ENCODE results near the gene IL1R2.

Gene IL1R2

GRCh38 chr2:101975171-101975870, 16.4 kb upstream of the IL1R2 start:
- no peak for DNase-seq

DNA sequence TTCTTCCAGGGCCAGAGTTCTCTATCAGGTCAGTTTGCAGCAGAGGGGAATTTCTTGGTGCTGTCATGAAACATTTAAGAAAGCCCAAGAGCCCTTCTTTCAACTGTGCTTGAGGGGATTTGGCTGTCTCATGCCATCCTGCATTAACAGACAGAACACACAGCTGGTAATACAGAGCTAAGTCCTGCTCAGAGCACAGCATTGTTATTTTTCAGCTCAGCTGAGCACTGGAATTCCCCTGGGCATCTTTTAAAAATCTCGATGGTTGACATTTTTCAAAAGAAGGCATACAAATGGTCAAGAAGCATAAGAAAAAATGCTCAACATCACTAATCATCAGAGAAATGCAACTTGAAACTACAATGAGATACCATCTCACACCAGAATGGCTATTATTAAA, 14.9 kb upstream of the IL1R2 start:
- no peak for DNase-seq

GRCh38 chr2:101980368-101980767, 11.4 kb upstream of the IL1R2 start:
- no peak for DNase-seq

- DNase-seq, result no peak
Measured at GRCh38 chr2:101981066-101981465, 10.7 kb upstream of the IL1R2 start.

DNA sequence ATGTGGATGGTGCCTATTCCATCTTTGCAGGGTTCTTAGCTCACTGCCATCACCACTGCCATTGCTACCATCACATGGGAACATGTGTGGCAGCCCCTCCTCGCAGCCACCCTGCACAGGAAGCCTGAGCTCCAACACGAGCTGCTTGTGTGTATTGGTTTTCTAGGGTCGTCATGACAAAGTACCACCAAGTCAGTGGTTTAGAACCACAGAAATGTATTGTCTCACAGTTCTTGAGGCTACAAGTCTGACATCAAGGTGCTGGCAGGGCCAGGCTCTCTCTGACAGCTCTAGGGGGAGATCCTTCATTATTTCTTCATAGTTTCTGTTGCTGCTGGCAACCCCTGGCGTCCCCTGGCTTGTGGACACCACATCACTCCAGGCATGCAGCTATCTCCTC, 10.3 kb upstream of the IL1R2 start:
- no peak for DNase-seq

DNA sequence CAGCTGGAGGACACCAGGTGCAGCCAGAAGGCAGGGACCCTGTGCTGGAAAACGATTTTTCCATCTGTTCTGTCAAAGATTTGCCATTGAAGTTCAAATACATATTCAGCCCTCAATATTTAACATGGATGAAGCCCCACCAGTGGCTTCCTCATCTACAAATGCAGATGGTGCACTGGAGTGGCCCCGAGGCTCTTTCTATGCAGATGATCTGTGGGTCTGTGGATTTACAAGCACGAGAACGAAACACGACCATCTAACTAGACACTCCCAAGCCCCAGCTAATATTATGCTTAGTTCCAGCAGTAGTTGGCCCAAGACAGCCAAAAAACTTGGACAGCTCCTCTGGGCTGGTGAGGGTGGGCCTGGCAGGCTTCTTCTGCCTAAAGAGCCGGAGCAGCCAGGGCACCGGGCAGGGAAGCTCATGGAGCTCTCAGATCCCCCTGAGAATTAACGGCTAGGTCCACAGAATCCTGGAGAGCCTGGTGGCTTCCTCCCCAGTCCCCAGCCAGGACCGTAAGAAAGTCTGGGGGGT, 9.2 kb upstream of the IL1R2 start:
- DNase-seq, result no peak

- no peak for DNase-seq
Measured at GRCh38 chr2:101983486-101983885, 8.3 kb upstream of the IL1R2 start.

- DNase-seq, result peak; percentile 14
Measured at GRCh38 chr2:101983928-101984327, 7.8 kb upstream of the IL1R2 start.

DNA sequence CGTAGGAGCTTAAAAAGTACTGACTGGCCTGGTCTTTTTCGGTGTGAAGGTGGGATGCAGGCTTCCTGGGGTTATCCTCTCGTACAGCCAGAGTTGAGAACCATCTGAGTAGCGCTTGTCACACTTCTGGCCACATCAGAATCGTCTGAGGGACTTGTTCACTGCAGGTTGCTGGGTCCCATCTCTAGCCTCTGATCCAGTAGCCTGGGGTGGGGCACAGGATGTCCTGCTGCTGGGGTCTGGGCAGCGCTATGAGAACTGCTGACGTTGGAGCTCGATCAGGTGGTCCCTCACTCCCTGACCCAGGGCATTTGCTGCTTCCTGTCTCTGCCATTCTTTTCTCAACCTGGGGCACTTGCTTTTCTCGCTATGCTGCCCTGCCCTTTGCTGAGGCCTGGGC, 7.1 kb upstream of the IL1R2 start:
- no peak for DNase-seq

DNA sequence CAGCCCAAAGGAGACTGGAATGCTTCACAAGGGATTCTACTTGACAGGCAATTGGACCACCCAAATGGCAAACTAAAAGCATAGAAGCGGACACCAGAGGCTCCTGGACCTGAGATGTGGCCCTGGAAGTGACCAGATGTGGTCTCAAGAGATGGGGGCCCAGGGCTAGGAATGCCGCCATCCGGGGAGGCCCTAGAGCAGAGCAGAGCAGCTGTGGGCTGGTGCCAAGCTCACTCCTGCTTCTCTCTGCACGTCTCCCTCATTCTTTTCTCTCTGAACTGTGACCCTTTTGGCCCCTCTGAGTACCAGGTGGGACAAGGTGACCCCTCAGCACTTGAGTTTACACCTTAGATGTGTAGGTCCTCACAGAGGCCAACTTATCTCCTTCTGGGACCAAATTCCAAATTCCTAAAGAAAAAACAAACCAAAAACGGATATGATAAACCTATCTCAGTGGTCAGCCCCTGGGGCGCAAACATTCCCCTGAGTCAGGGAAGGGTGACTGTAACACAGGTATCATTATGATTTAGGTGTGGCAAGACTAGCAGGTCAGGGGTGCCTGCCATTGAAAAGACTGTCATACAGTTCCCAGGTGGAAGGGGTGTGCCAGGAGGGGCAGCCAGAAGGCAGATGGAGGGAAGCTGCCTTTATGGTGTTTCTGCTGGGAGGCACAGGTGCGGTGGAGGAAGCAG, 6.5 kb upstream of the IL1R2 start:
- no peak for DNase-seq

- DNase-seq, result no peak
Measured at GRCh38 chr2:101985793-101986164, 6.0 kb upstream of the IL1R2 start.

DNA sequence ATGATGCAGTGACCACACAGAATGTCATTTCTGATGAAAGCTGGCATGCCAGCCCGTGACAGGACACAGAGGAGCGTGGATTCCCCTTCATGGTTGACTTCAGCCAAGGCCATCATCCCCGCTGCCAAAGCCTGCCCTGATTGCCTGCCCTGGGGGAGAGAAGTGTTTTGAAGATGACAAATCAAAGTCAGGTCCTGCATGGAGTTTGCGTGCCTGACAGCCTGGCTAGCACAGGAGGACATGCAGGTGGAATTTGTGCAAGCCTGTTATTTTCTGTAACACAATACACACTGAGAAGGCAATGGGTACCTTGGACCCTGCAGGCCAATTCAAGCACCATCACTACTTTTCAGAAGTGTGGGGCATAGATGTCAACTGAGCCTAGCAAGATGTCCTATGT, 5.4 kb upstream of the IL1R2 start:
- no peak for DNase-seq

DNA sequence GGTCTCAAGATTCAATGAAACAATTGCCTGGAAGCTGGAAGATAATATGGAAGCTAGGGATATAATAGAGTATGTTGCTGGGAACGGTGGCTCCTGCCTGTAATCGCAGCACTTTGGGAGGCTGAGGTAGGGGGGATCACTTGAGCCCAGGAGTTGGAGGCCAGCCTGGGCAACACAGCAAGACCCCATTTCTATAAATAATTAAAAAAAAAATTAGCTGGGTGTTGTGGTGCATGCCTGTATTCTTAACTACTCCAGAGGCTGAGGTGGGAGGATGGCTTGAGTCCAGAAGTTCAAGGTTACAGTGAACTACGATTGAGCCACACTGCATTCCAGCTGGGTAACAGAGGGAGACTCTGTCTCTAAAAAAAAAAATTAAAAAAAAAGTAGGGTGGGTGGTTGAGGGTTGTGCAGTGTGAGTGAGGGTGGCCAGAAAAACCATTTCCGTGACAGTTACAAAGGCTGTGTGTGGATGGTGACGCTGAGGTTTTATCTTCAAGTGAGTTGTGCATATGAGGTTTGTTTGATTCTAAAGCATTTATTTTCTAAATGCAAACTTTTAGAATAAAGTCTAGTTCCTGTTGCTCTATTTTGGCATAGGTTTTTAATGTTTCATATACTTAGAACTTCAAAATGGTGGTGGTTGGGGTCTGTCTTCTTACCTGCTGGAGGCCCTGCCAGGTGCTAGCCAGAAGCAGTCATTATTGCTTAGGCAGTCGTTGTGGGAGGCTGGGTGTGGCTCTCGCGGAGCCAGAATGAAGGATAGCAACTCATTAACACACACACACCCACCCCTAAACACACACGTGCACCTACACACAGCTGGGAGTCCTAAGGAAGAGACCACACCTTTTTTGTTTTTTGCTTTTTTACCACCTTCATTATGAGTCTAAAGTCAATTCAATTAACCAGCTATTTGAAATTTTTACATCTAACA, 4.7 kb upstream of the IL1R2 start:
- DNase-seq, result no peak

DNA sequence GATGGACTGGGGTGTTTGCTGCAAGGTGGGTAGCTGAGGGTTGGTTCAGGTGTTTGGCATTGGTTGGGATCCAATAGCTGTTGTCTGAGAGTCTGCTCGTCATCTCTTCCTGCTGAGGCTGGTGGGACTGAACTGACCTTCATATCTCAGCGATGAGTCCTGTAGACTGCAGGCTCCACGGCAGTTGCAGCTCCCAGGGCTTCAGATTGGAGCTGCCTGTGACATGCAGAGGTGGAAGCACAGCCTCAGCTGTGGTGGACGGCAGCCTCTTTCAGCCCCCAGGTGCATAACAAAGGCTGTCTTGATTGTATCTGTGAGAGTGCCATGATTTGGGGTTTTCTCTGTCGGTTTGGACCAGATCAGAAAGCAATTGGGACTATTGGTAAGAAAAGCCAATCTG, 3.9 kb upstream of the IL1R2 start:
- no peak for DNase-seq

DNA sequence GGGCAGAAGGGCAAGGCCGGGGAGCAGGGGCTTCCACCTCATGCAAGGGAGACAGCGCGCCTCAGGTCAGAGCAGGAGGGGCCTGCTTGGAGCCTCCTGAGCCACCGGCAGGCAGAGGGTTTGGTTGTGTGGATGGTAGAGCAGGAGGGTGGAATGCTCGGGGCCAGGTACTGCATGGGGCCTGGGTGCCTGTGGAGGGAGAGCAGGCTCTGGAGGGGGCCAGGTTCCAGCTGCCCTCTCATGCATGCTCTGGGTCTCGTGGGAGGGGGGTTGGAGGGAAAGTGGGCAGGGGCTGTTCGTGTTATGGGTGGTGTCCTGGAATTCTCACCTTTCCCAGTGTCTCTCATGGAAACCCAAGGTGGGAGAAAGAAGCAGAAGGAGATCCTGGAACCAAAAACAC, 3.2 kb upstream of the IL1R2 start:
- no peak for DNase-seq

DNA sequence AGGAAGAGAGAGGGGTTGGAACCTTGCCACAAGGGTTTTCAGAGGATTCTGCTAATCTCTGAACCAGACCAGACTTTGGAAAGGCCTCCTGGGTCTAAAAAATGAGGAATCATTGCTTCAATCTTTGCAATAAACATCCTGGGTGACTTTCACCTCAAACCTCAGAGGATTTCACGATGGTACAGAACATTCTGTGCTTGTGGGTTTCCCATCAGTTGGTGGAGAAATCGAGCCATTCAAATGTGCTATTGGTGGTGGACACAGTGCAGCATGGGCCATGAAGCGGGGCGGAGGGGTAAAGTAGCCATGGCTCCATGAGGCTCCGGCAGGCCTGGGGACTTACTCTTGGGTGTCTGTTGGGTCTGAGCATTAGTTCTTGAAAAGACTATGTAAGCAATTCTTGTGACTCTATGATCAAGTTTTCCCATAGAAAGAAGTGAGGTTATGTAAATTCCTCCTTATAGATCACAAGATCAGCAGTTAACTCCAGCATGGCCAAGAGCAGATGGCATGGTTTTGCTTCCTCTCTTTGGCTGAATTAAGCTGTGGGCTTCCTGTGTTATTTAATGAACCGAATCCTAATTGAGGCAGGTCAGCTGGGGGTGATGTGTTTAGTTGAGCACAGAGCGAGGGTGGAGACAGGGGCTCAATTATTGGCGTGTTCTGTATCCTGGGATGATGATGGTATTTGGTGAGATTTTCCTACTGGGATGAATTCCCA, 1.9 kb upstream of the IL1R2 start:
- no peak for DNase-seq

DNA sequence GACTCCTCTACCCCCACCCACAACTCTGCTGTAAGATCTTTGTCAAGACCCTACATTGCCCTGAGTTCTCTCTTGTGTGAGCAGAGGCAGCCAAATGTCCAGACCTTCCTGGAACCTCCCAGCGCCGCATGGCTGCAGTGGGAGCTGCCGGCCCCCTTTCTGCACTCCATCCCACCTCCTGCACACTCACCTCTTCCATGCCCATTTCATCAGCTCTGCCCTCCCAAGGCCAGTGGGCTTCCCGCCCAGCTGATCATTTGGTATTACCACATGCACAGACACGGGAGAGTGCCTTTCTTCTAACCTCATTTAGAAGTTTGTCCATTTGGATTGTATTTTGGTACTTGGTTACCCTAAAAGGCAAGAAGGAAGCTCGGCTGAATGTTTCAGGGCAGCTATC, 2.0 kb downstream of the IL1R2 start:
- DNase-seq, result no peak

DNA sequence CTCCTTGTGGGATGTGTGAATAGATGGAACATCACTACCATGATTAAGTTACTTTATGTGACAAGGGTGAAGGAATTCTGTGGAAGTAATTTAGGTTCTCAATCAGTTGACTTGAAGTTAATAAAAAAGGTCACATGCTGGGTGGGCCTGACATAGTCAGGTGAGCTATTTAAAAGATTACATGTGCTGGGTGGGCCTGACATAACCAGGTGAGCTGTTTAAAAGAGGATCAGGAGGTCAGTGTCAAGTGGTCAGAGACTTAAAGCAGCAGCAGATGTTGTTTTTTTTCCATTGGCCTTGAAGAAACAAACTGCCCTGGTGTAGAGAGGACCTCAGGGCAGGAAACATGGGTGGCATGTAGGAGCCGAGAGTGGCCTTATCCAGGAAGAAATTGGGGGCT, 3.3 kb downstream of the IL1R2 start:
- DNase-seq, result no peak

- DNase-seq, result no peak
Measured at GRCh38 chr2:101995804-101996203, 4.0 kb downstream of the IL1R2 start.

GRCh38 chr2:101998556-101998895, 6.8 kb downstream of the IL1R2 start:
- DNase-seq, result no peak

DNA sequence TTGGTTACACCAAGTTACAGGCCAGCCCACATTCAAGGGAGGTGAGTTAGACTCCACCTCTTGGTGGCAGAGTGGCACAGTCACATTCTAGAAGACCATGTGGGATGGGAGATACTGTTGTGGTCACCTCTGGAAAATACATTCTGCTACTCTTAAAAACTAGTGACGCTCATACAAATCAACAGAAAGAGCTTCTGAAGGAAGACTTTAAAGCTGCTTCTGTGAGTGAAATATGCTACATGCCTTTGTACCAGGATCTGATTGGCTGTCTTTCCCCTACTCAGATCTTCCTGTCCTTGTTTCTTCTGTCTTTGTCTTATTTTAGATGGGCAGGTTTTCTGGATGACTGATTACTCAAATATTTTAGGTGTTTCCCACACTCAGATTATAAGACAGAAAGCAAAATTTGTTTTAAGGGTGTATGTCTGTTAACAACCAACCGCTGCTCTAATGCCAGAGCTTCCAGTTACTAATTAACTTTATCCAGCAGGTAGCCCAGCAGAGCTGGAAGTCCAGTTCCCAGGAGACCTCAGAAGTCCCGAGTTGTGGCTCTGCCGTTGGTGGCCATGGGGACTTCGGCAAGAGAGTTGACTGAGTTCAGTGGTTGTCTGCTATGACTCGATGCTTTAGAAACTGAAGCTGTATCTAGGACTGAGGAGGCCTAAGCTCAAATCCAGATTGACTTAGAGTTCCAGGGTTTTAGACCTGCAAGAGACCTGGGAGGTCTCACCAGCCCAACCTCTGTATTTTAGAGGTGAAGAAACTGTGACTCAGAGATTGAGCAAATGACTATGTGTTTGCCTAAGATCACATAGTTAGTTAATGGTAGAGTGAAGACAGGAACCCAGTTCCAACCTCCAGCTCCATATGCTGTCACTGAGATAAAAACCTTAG, 7.4 kb downstream of the IL1R2 start:
- peak; percentile 20 for DNase-seq

- DNase-seq, result no peak
Measured at GRCh38 chr2:102000012-102000411, 8.3 kb downstream of the IL1R2 start.

Measured in hematopoietic multipotent progenitor cell treated with erythropoietin and hydrocortisone succinate and interleukin-3 and kit ligand, for 6 days (in vitro differentiated cells).